K562 (cell line): ENCODE measurements around the gene MFAP3L. TPM values are rescaled to one million over a fixed set of nuclear protein-coding genes. Genes with fewer than 3 reads are reported as not detected.

Source experiments
- ATAC-seq: fragments of 200-7000 bp; cut with Tn5 transposase; 3 replicates; pipeline ENCODE4 v1.9.1; 2020; ENCODE audit warnings: moderate library complexity
- BruUV-seq: library from RNA; stranded (reverse); fragments of 400-500 nt; replicated peaks from 2 replicates; lab custom pipeline; 2021; lab: Mats Ljungman, UMichigan
- CTCF ChIA-PET: fragments of 300-600 bp; formaldehyde crosslinking; extraction: SDS; loops from one replicate; lab custom pipeline; 2021; ENCODE audit warnings: low intra/inter-chr PET ratio; lab: Yijun Ruan, JAX
- POLR2A ChIA-PET: fragments of 300-600, 350-650 bp; sonication (Branson Sonifier 250); formaldehyde crosslinking; extraction: SDS; loops from one replicate; lab custom pipeline; 2021; ENCODE audit warnings: antibody characterized with exemption, inconsistent platforms; lab: Yijun Ruan, JAX
- DNase-seq, 4 experiments: peaks; one replicate each; pipeline versions ENCODE4 v3.0.0 to v3.0.0-alpha.2; 2011 to 2018; ENCODE audit warnings: low spot score in 3 of 4, mixed read lengths in 3 of 4; ENCODE audit errors: extremely low read depth in 1 of 4
- FAIRE-seq: peaks from 2 replicates; lab custom pipeline; 2011; peaks lifted over from hg19 to GRCh38; lab: Jason Lieb, UNC
- H2AFZ ChIP-seq: 2 replicates; pipeline ENCODE4 v1.6.0; 2011; ENCODE audit warnings: low read depth, low read length, control low read depth, inconsistent platforms
- H3K27ac ChIP-seq: fragments of 200-600 bp; 3 replicates; pipeline ENCODE4 v1.8.0; 2011; ENCODE audit warnings: low read depth, mild to moderate bottlenecking, control low read depth, inconsistent platforms, low read length, moderate library complexity, mixed read lengths; ENCODE audit errors: extremely low read depth
- H3K27me3 ChIP-seq, 2 experiments: fragments of 300-600 bp in 1 of 2; 2 replicates in 1 of 2; 3 replicates in 1 of 2; pipeline versions ENCODE4 v1.6.0 to v1.8.0; 2011; ENCODE audit warnings: inconsistent platforms in 2 of 2, low read length in 2 of 2, mild to moderate bottlenecking in 1 of 2, mixed read lengths in 1 of 2, moderate library complexity in 1 of 2; ENCODE audit not compliant: control insufficient read depth in 2 of 2, insufficient read depth in 2 of 2
- H3K36me3 ChIP-seq: fragments of 300-600 bp; 3 replicates; pipeline ENCODE4 v1.8.0; 2011; ENCODE audit warnings: mild to moderate bottlenecking, low read length, inconsistent platforms; ENCODE audit not compliant: control insufficient read depth, insufficient read depth
- H3K4me1 ChIP-seq, 2 experiments: fragments of 200-600 bp in 1 of 2; replicated peaks in 1 of 2; 2 replicates in 1 of 2; 3 replicates in 1 of 2; pipeline versions ENCODE4 v1.5.1 to v1.8.0; 2011; ENCODE audit warnings: inconsistent platforms in 2 of 2, low read length in 2 of 2, mild to moderate bottlenecking in 1 of 2, mixed read lengths in 1 of 2, moderate library complexity in 1 of 2; ENCODE audit not compliant: control insufficient read depth in 2 of 2, insufficient read depth in 2 of 2
- H3K4me2 ChIP-seq: 2 replicates; pipeline ENCODE4 v1.6.1; 2011; ENCODE audit warnings: low read length, control low read depth, inconsistent platforms, mixed read lengths; ENCODE audit not compliant: insufficient read depth
- H3K4me3 ChIP-seq: fragments of 200-600 bp; sonication (generic), shearing (Covaris generic); 2 replicates; pipeline ENCODE4 v1.5.1; 2016; ENCODE audit warnings: control low read depth, inconsistent platforms
- H3K79me2 ChIP-seq: fragments of 200-600 bp; 3 replicates; pipeline ENCODE4 v1.8.0; 2011; ENCODE audit warnings: low read length, inconsistent platforms; ENCODE audit not compliant: control insufficient read depth, insufficient read depth
- H3K9ac ChIP-seq, 2 experiments: 2 replicates each; pipeline versions ENCODE4 v1.6.0 to v1.6.1; 2011; ENCODE audit warnings: low read depth in 2 of 2, low read length in 2 of 2, control low read depth in 1 of 2, inconsistent platforms in 1 of 2, mild to moderate bottlenecking in 1 of 2, mixed read lengths in 1 of 2; ENCODE audit not compliant: insufficient read depth in 1 of 2
- H3K9me1 ChIP-seq: one replicate; pipeline ENCODE4 v1.6.0; 2011; ENCODE audit warnings: inconsistent platforms, mild to moderate bottlenecking, low read length, moderate library complexity; ENCODE audit not compliant: control insufficient read depth, insufficient read depth
- H3K9me3 ChIP-seq: replicated peaks from 2 replicates; pipeline ENCODE4 v1.5.1; 2011; ENCODE audit warnings: low read depth, low read length, inconsistent platforms; ENCODE audit not compliant: control insufficient read depth, insufficient read depth
- H4K20me1 ChIP-seq: replicated peaks from 2 replicates; pipeline ENCODE4 v1.6.1; 2011; ENCODE audit warnings: low read length, inconsistent platforms, mixed read lengths; ENCODE audit not compliant: control insufficient read depth, insufficient read depth
- CHD4 ChIP-seq: fragments of 200-600 bp; sonication (generic); IDR thresholded peaks from 3 replicates; pipeline ENCODE4 v1.6.1; 2012; ENCODE audit warnings: low read depth, mild to moderate bottlenecking, mixed read lengths, low read length, inconsistent platforms; ENCODE audit not compliant: insufficient read depth, insufficient replicate concordance, poor library complexity, severe bottlenecking
- CREBBP ChIP-seq: IDR thresholded peaks from one replicate; pipeline ENCODE4 v1.6.1; 2012; ENCODE audit warnings: low read depth, mild to moderate bottlenecking, control low read depth, inconsistent platforms, low read length
- DEAF1 ChIP-seq: fragments of 450-650 bp; formaldehyde crosslinking; IDR thresholded peaks from 2 replicates; pipeline ENCODE4 v1.4.0; 2020; ENCODE audit warnings: mild to moderate bottlenecking, moderate library complexity
- ESRRA ChIP-seq: fragments of 450-650 bp; IDR thresholded peaks from 2 replicates; pipeline ENCODE4 v1.6.1; 2014; ENCODE audit warnings: low read depth, mild to moderate bottlenecking, moderate library complexity, borderline replicate concordance
- FOXA3 ChIP-seq, 2 experiments: fragments of 450-650 bp in 1 of 2; sonication (generic) in 1 of 2; formaldehyde crosslinking; IDR thresholded peaks in 1 of 2; conservative IDR thresholded peaks in 1 of 2; 2 replicates each; pipeline versions ENCODE4 v1.4.0 to v1.8.0; 2020 to 2022; ENCODE audit warnings: mild to moderate bottlenecking in 2 of 2, missing genetic modification reagents in 1 of 2
- FOXM1 ChIP-seq, 2 experiments: fragments of 450-650 bp in 1 of 2; sonication (generic) in 1 of 2; formaldehyde crosslinking in 1 of 2; IDR thresholded peaks; 2 replicates each; pipeline versions ENCODE4 v1.6.1 to v1.9.0; 2017 to 2022; ENCODE audit warnings: low read depth in 2 of 2, mild to moderate bottlenecking in 2 of 2, missing genetic modification reagents in 1 of 2, moderate library complexity in 1 of 2
- JUN ChIP-seq, 2 experiments: sonication (generic) in 1 of 2; formaldehyde crosslinking in 1 of 2; IDR thresholded peaks; 2 replicates each; pipeline versions ENCODE4 v1.6.1 to v1.8.0; 2012 to 2022; ENCODE audit warnings: borderline replicate concordance in 2 of 2, mild to moderate bottlenecking in 2 of 2, improper control_type of control experiment in 1 of 2, low read depth in 1 of 2, low read length in 1 of 2, missing genetic modification reagents in 1 of 2
- MLLT1 ChIP-seq, 2 experiments: fragments of 450-650 bp; IDR thresholded peaks; 2 replicates each; pipeline ENCODE4 v1.6.1; 2016
- NONO ChIP-seq, 2 experiments: fragments of 200-400 bp in 1 of 2; fragments of 450-650 bp in 1 of 2; formaldehyde crosslinking in 1 of 2; IDR thresholded peaks; 2 replicates each; pipeline ENCODE4 v1.6.1; 2017; ENCODE audit warnings: low read depth in 2 of 2, mild to moderate bottlenecking in 2 of 2, moderate library complexity in 2 of 2, low read length in 1 of 2
- PPARD ChIP-seq: fragments of 250-450 bp; sonication (Bioruptor Pico); IDR thresholded peaks from 2 replicates; pipeline ENCODE4 v1.8.0; 2022; ENCODE audit warnings: inconsistent platforms, mild to moderate bottlenecking, moderate library complexity
- PTRF ChIP-seq: fragments of 450-650 bp; IDR thresholded peaks from 2 replicates; pipeline ENCODE4 v1.6.1; 2016; ENCODE audit warnings: mild to moderate bottlenecking, missing genetic modification characterization, missing compliant biosample characterization
- RBM34 ChIP-seq: fragments of 200-400 bp; formaldehyde crosslinking; IDR thresholded peaks from 2 replicates; pipeline ENCODE4 v1.6.1; 2018; ENCODE audit warnings: low read length, borderline replicate concordance; ENCODE audit not compliant: insufficient read depth
- SMARCE1 ChIP-seq: fragments of 450-650 bp; IDR thresholded peaks from 2 replicates; pipeline ENCODE4 v1.7.1; 2016; ENCODE audit warnings: mild to moderate bottlenecking
- SREBF2 ChIP-seq: sonication (generic); formaldehyde crosslinking; IDR thresholded peaks from 2 replicates; pipeline ENCODE4 v1.4.0; 2020; ENCODE audit warnings: mild to moderate bottlenecking, missing genetic modification reagents
- SRSF7 ChIP-seq: fragments of 200-400 bp; formaldehyde crosslinking; optimal IDR thresholded peaks from 2 replicates; pipeline ENCODE3; 2017; ENCODE audit warnings: mild to moderate bottlenecking, low read depth, low read length
- STAT5A ChIP-seq: IDR thresholded peaks from 2 replicates; pipeline ENCODE4 v1.6.1; 2012; ENCODE audit warnings: low read length, inconsistent platforms, borderline replicate concordance
- WGBS: fragments of 100-300 bp; shearing (Covaris generic); methylation state at CpG from one replicate; pipeline ENCODE4 v1.1.6; 2016; ENCODE audit warnings: low coverage, mixed read lengths; ENCODE audit not compliant: insufficient coverage; ENCODE audit errors: missing lambda C conversion rate; 5-methylcytosine and 5-hydroxymethylcytosine counted together
- in situ Hi-C: fragments of 300-500 bp; cut with MboI; formaldehyde crosslinking; loops from 4 replicates; pipeline ENCODE4 v1.15.0; 2018; ENCODE audit warnings: inconsistent platforms, mixed read lengths
- intact Hi-C: fragments of 100-400 bp; cut with micrococcal nuclease; formaldehyde crosslinking; loops from 2 replicates; pipeline ENCODE4 v1.14.2; 2022
- polyA plus RNA-seq, 8 experiments: library from polyadenylated mRNA; depleted of rRNA in 4 of 8; stranded (reverse) in 5 of 8; unstranded in 3 of 8; fragments of >200 nt; fragmentation: Nextera tagmentation in 2 of 8; fragmentation: Illumina TruSeq in 1 of 8; extraction: Ambion mirVana in 2 of 8; extraction: Trizol in 1 of 8; gene quantifications; 2 replicates each; pipeline versions ENCODE4 v1.2.1 to v1.2.3, GENCODE V29; 2011 to 2014; ENCODE audit warnings: inconsistent platforms in 1 of 8, missing spikeins in 1 of 8
- total RNA-seq, 7 experiments: library from RNA; depleted of rRNA in 6 of 7; stranded (reverse); fragments of >200 nt in 6 of 7; fragmentation: Illumina TruSeq in 2 of 7; extraction: Trizol in 2 of 7; gene quantifications; 2 replicates each; pipeline versions ENCODE4 v1.2.1 to v1.2.3, GENCODE V29; 2011 to 2021; ENCODE audit warnings: low replicate concordance in 1 of 7
- TF ChIP-seq, protein P1 (sequence below): IDR thresholded peaks from 2 replicates; pipeline ENCODE4 v1.6.1; 2014; ENCODE audit warnings: antibody characterized with exemption

MFAP3L gene
- total and polyA plus RNA-seq, 9 of the 15 experiments (the other 6 are each of a cell fraction or from before 2014, with no cell fraction given) = 0.06 to 0.25 (median 0.20) TPM; not detected in 3

GRCh38 chr4:170014359-170015011 lies 11.7 kb downstream of the MFAP3L start:
- Histone ChIP-seq H3K79me2 (no peaks in the 10 kb centered on the region), H3K27ac (no peak overlapping the region), H3K4me1 (no peaks in the 10 kb centered on the region), H3K4me3 (no peak overlapping the region), H3K9ac (no peak overlapping the region), H3K4me2 (no peak overlapping the region), H3K27me3 (peaks cover 0 to 8% of the 10 kb centered on the region in 2 experiments; a peak in 2 of 5 replicates), H3K9me3 (no peaks in the 10 kb centered on the region), H2AFZ (no peak overlapping the region), H3K9me1 (no peaks in the 10 kb centered on the region), H4K20me1 (no peaks in the 10 kb centered on the region), H3K36me3 (no peaks in the 10 kb centered on the region)
- DNase-seq = no peak
- ATAC-seq = no peak
- POLR2A ChIA-PET = interaction anchor here (1.3 kb wide), 1 partner anchor 10 kb away, joined by 3 read pairs; no protein-coding TSS in a partner anchor
- intact Hi-C loops (no loop called here), in situ Hi-C loops (no loop called here)
- BruUV-seq = no TSS peak
- WGBS = 1% methylated on average over 6 of the region's 6 CpGs
- CTCF ChIA-PET = no interaction called here
- no peak for FAIRE-seq
- TF ChIP-seq CREBBP (no peak), DEAF1 (no peak), SREBF2 (CRISPR knock-in tag) (no peak), PTRF (tag) (no peak), NONO (IDR thresholded peaks at IDR 0.05; ENCODE audit: low read depth in 2 of 2, low read length in 1 of 2) (no peak), MLLT1 (IDR thresholded peaks at IDR 0.05) (no peak), CHD4 (no peak), SMARCE1 (no peak), STAT5A (no peak), ESRRA (no peak), FOXM1 (IDR thresholded peaks at IDR 0.05; ENCODE audit: low read depth) (no peak), FOXM1 (CRISPR knock-in tag; IDR thresholded peaks at IDR 0.05; ENCODE audit: low read depth) (no peak), FOXA3 (CRISPR knock-in tag; conservative IDR thresholded peaks at IDR 0.05 in 1 of 2, IDR thresholded peaks at IDR 0.05 in 1 of 2) (no peak), JUN (IDR thresholded peaks at IDR 0.05; ENCODE audit: borderline replicate concordance, low read depth, low read length) (no peak), JUN (CRISPR knock-in tag; IDR thresholded peaks at IDR 0.05; ENCODE audit: borderline replicate concordance) (no peak), PPARD (CRISPR knock-in tag) (no peak), RBM34 (no peak), SRSF7 (no peak)
- TF ChIP-seq, protein P1, sequence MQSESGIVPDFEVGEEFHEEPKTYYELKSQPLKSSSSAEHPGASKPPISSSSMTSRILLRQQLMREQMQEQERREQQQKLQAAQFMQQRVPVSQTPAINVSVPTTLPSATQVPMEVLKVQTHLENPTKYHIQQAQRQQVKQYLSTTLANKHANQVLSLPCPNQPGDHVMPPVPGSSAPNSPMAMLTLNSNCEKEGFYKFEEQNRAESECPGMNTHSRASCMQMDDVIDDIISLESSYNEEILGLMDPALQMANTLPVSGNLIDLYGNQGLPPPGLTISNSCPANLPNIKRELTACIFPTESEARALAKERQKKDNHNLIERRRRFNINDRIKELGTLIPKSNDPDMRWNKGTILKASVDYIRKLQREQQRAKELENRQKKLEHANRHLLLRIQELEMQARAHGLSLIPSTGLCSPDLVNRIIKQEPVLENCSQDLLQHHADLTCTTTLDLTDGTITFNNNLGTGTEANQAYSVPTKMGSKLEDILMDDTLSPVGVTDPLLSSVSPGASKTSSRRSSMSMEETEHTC = no peak
